ENCODE results near the gene SLC35A1. TPM values are rescaled to one million over a fixed set of nuclear protein-coding genes. Genes with fewer than 3 reads are reported as not detected.

Gene SLC35A1
- total RNA-seq, 1 experiment from 2014 or later, result 9.9 TPM

DNA sequence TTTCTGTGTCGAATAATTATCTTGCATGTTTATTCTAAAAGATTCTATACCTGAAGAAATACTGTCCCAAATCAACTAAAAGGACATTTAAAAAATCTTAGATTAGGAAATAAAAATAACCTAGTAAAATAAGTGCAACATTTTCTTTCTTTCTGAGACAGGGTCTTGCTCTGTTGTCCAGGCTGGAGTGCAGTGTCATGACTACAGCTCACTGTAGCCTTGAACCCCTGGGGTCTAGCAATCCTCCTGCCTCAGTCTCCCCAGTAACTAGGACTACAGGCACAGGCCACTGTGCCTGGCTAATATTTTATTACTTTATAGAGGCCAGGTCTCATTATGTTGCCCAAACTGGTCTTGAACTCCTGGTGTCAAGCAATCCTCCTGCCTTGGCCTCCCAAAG is 68.3 kb downstream of the SLC35A1 start:
- Histone ChIP-seq H3K79me2 (ENCODE audit: low read length) (no peaks in the 10 kb centered on the region), H3K4me1 (ENCODE audit: insufficient read depth, low read length) (no peaks in the 10 kb centered on the region), H3K27ac (ENCODE audit: low read length) (no peak overlapping the region), H3K9me2 (replicated peaks; ENCODE audit: low read length) (no peaks in the 10 kb centered on the region), H3K9me3 (ENCODE audit: low read length) (no peaks in the 10 kb centered on the region), H3K4me2 (ENCODE audit: low read length) (no peak overlapping the region), H3K4me3 (ENCODE audit: low read length) (no peak overlapping the region), H3F3A (ENCODE audit: low read length, unreplicated experiment) (no peaks in the 10 kb centered on the region), H4K20me1 (ENCODE audit: low read length) (no peaks in the 10 kb centered on the region), H2AFZ (ENCODE audit: low read length) (no peak overlapping the region), H3K36me3 (ENCODE audit: low read depth, low read length) (peaks cover 36% of the 10 kb centered on the region), H3K27me3 (ENCODE audit: low read length) (no peaks in the 10 kb centered on the region), H3K9ac (ENCODE audit: low read length) (no peak overlapping the region)
- ChIA-PET CTCF (no interaction called here), POLR2A (ENCODE audit: unreplicated experiment) (no interaction called here)
- DNase-seq (no peak), ATAC-seq (no peak)
- intact Hi-C loops (cut with micrococcal nuclease), result no loop called here
- no TSS peak for BruUV-seq (replicated peaks)
- TF ChIP-seq EZH2 (IDR thresholded peaks at IDR 0.05; ENCODE audit: low read length, unreplicated experiment) (no peak), EZH2phosphoT487 (IDR thresholded peaks at IDR 0.05; ENCODE audit: borderline replicate concordance, low read length) (no peak), CTCF (conservative IDR thresholded peaks at IDR 0.05; ENCODE audit: low read depth, low read length) (no peak)

GRCh38 chr6:87541744-87542143 is 69.0 kb downstream of the SLC35A1 start:
- H3K27me3 ChIP-seq (ENCODE audit: low read length), result no peaks in the 10 kb centered on the region
- ATAC-seq (no peak), DNase-seq (no peak)
- ChIA-PET CTCF (no interaction called here), POLR2A (ENCODE audit: unreplicated experiment) (no interaction called here)
- BruUV-seq (replicated peaks), result no TSS peak
- no peak overlapping the region for H3K4me2 ChIP-seq (ENCODE audit: low read length)
- no peaks in the 10 kb centered on the region for H3K4me1 ChIP-seq (ENCODE audit: insufficient read depth, low read length)
- intact Hi-C loops (cut with micrococcal nuclease), result no loop called here
- H3K79me2 ChIP-seq (ENCODE audit: low read length), result no peaks in the 10 kb centered on the region
- no peaks in the 10 kb centered on the region for H3F3A ChIP-seq (ENCODE audit: low read length, unreplicated experiment)
- H4K20me1 ChIP-seq (ENCODE audit: low read length), result no peaks in the 10 kb centered on the region
- H3K9ac ChIP-seq (ENCODE audit: low read length), result no peak overlapping the region
- H2AFZ ChIP-seq (ENCODE audit: low read length), result no peak overlapping the region
- H3K27ac ChIP-seq (ENCODE audit: low read length), result no peak overlapping the region
- H3K4me3 ChIP-seq (ENCODE audit: low read length), result no peak overlapping the region
- no peaks in the 10 kb centered on the region for H3K9me2 ChIP-seq (replicated peaks; ENCODE audit: low read length)
- no peak for TF ChIP-seq EZH2phosphoT487 (IDR thresholded peaks at IDR 0.05; ENCODE audit: borderline replicate concordance, low read length)
- no peak for TF ChIP-seq EZH2 (IDR thresholded peaks at IDR 0.05; ENCODE audit: low read length, unreplicated experiment)
- TF ChIP-seq CTCF (conservative IDR thresholded peaks at IDR 0.05; ENCODE audit: low read depth, low read length), result no peak
- peaks cover 36% of the 10 kb centered on the region for H3K36me3 ChIP-seq (ENCODE audit: low read depth, low read length)
- H3K9me3 ChIP-seq (ENCODE audit: low read length), result no peaks in the 10 kb centered on the region

DNA sequence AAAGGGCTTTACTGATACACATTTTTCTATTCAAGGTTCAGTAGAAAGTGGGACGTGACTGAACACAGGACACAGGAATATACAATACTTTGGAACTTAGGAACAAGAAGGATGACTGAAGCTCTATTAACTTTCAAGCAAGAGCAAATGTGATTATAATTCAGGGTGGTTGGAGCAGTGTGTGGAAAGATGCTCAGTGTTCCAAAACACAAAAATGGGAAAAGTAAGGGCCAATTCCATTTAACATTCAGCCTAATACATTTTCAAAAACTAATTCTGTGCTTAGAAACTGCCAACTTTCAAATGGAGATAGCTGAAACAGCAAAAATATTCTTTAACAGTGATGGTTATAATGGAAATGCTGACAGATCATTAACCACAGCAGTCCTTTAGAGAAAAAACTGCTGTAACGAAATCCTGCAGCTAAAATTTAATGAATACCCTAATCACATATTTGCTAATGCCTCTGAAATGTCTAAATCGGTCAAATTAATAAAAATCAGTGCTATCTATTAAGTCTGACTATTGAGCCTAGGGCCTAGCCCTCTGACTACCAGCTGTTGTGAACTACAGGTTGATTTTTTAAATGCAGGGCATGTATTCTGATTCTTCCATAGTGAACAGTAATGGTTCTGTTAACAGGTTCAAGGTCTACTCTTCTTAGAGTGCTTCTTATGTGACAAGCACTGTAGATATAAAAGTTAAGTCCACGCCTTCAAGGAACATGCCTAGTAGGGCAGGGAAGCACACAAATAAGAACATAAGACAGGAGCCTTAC is 71.1 kb downstream of the SLC35A1 start:
- POLR2A ChIA-PET (ENCODE audit: unreplicated experiment), result no interaction called here
- H3K4me3 ChIP-seq (ENCODE audit: low read length), result no peak overlapping the region
- H3K4me2 ChIP-seq (ENCODE audit: low read length), result no peak overlapping the region
- no peaks in the 10 kb centered on the region for H3F3A ChIP-seq (ENCODE audit: low read length, unreplicated experiment)
- H3K9me2 ChIP-seq (replicated peaks; ENCODE audit: low read length), result no peaks in the 10 kb centered on the region
- TF ChIP-seq CTCF (conservative IDR thresholded peaks at IDR 0.05; ENCODE audit: low read depth, low read length) (no peak), EZH2 (IDR thresholded peaks at IDR 0.05; ENCODE audit: low read length, unreplicated experiment) (no peak), EZH2phosphoT487 (IDR thresholded peaks at IDR 0.05; ENCODE audit: borderline replicate concordance, low read length) (no peak)
- ATAC-seq (no peak), DNase-seq (no peak)
- H2AFZ ChIP-seq (ENCODE audit: low read length), result no peak overlapping the region
- no peaks in the 10 kb centered on the region for H3K79me2 ChIP-seq (ENCODE audit: low read length)
- H3K9ac ChIP-seq (ENCODE audit: low read length), result no peak overlapping the region
- CTCF ChIA-PET, result no interaction called here
- no peaks in the 10 kb centered on the region for H3K27me3 ChIP-seq (ENCODE audit: low read length)
- H3K27ac ChIP-seq (ENCODE audit: low read length), result no peak overlapping the region
- H3K9me3 ChIP-seq (ENCODE audit: low read length), result no peaks in the 10 kb centered on the region
- no peaks in the 10 kb centered on the region for H3K4me1 ChIP-seq (ENCODE audit: insufficient read depth, low read length)
- intact Hi-C loops (cut with micrococcal nuclease), result no loop called here
- BruUV-seq (replicated peaks), result no TSS peak
- peaks cover 41% of the 10 kb centered on the region for H3K36me3 ChIP-seq (ENCODE audit: low read depth, low read length)
- H4K20me1 ChIP-seq (ENCODE audit: low read length), result no peaks in the 10 kb centered on the region
